Measurements from ENCODE around the gene DVL1.
"Not testable (repeated sequence)": the region's sequence is repeated elsewhere in the genome, so short reads cannot be mapped to it uniquely, and the experiment has no call there.

Gene DVL1

DNA sequence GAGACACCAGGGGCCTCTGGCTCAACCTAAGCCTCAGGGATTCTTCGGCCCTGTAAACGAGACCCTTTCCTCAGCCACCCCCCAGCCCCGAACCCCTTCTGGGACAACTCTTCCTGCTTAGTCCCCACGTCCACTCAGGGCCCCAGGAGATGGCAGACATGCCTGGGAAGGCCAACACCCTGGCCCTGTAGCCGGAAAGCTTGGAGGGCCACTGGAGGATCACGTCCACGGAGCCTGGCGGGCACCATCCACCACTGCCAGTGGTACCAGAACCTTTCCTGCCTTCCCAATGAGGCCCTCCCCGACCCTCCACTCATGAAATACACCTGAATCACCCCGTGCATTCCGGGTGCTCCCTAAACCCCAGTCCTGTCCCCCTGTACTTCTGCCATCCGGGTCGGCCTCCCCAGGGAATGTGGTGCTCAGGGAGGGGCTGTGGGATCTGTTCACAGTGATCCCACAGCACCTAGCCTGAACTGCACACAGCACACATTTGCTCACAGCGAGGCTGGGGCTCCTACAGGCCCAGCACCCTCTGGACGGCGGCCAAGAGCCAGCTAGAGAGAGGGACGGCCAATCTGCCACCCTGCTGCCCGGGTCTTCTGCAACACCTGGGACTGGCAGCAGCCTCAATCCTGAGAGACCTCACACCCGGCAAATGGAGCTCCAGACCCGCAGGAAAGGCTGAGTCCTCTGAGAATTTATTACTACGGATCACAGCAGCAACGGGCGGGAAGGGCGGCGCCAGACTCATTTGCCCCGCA lies 24.0 kb upstream of the DVL1 start:
- Histone ChIP-seq H3K9ac (ENCODE audit: low read length) (peak overlapping the region; percentile 99), H3K9me3 (ENCODE audit: control insufficient read depth, low read length) (no peaks in the 10 kb centered on the region), H3K27me3 (replicated peaks; ENCODE audit: control insufficient read depth, insufficient read depth, low read length) (no peaks in the 10 kb centered on the region), H3K4me1 (ENCODE audit: control insufficient read depth, insufficient read depth, low read length) (peaks cover 41% of the 10 kb centered on the region), H3K4me3 (ENCODE audit: low read length) (peak overlapping the region; percentile 91), H3K36me3 (ENCODE audit: control insufficient read depth, insufficient read depth, low read length, severe bottlenecking) (peaks cover 12% of the 10 kb centered on the region)
- no peak for DNase-seq (ENCODE audit: low read depth)

GRCh38 chr1:1371746-1372711 lies 22.8 kb upstream of the DVL1 start:
- H3K4me1 ChIP-seq (ENCODE audit: control insufficient read depth, insufficient read depth, low read length) = peaks cover 41% of the 10 kb centered on the region
- H3K9me3 ChIP-seq (ENCODE audit: control insufficient read depth, low read length) = no peaks in the 10 kb centered on the region
- H3K9ac ChIP-seq (ENCODE audit: low read length) = no peak overlapping the region
- no peaks in the 10 kb centered on the region for H3K27me3 ChIP-seq (replicated peaks; ENCODE audit: control insufficient read depth, insufficient read depth, low read length)
- H3K4me3 ChIP-seq (ENCODE audit: low read length) = no peak overlapping the region
- peaks cover 12% of the 10 kb centered on the region for H3K36me3 ChIP-seq (ENCODE audit: control insufficient read depth, insufficient read depth, low read length, severe bottlenecking)
- DNase-seq (ENCODE audit: low read depth) = peak; percentile 82

DNA sequence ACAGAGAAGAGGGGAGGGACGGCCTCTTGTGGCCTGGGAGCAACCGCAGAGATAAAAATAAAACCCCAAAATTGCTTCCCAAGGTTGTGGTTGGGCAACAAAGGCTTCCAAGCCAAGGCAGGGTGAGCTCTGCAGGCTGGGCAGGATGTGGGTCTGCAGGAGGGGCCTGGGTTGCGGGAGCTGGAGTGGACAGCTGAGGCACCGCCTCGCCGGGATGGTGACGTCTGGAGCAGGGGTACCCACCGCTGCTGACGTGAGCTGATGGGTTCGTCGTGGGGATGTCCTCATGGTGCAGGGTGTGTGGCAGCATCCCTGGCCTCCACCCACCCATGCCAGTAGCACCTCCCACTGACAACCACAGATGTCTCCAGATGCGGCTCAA lies 22.1 kb upstream of the DVL1 start:
- Histone ChIP-seq H3K9me3 (ENCODE audit: control insufficient read depth, low read length) (no peaks in the 10 kb centered on the region), H3K36me3 (ENCODE audit: control insufficient read depth, insufficient read depth, low read length, severe bottlenecking) (peaks cover 12% of the 10 kb centered on the region), H3K4me1 (ENCODE audit: control insufficient read depth, insufficient read depth, low read length) (peaks cover 38% of the 10 kb centered on the region), H3K27me3 (replicated peaks; ENCODE audit: control insufficient read depth, insufficient read depth, low read length) (no peaks in the 10 kb centered on the region), H3K9ac (ENCODE audit: low read length) (no peak overlapping the region), H3K4me3 (ENCODE audit: low read length) (no peak overlapping the region)
- no peak for DNase-seq (ENCODE audit: low read depth)

DNA sequence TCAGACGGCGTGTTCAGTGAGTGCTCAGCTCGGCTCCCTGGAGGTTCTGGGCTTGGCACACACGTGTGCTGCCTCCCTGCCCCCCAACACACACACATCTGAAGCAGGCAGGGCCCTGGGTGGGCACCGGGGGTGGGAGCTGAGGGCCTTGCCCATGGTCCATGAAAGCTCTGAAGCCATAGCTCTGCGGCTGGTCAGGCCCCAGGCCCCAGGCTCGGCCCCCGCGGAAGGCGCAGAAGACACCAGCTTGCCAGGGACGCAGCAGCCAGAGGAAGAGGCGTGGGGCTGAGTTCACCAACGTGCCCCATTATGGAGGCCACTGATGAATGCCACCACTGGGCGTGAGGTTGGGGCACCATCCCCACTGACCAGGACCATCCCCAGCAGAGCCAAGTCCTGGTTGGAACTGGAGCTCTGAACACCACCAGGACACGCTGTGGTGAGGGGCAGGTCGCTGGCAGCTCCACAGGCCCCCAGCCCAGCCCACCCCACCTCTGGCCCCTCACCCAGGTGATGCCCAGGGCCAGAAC lies 21.6 kb upstream of the DVL1 start:
- Histone ChIP-seq H3K9me3 (ENCODE audit: control insufficient read depth, low read length) (no peaks in the 10 kb centered on the region), H3K4me3 (ENCODE audit: low read length) (no peak overlapping the region)
- no peak for DNase-seq (ENCODE audit: low read depth)

GRCh38 chr1:1370094-1370493 lies 20.9 kb upstream of the DVL1 start:
- not testable (repeated sequence) for H3K9me3 ChIP-seq (ENCODE audit: control insufficient read depth, low read length); H3K27me3 ChIP-seq (replicated peaks; ENCODE audit: control insufficient read depth, insufficient read depth, low read length); H3K9ac ChIP-seq (ENCODE audit: low read length); H3K4me3 ChIP-seq (ENCODE audit: low read length); DNase-seq (ENCODE audit: low read depth)
- Histone ChIP-seq H3K4me1 (ENCODE audit: control insufficient read depth, insufficient read depth, low read length) (peaks cover 33% of the 10 kb centered on the region), H3K36me3 (ENCODE audit: control insufficient read depth, insufficient read depth, low read length, severe bottlenecking) (peaks cover 12% of the 10 kb centered on the region)

More for the DNA sequence above, 21.6 kb upstream of the DVL1 start:
- Histone ChIP-seq H3K27me3 (replicated peaks; ENCODE audit: control insufficient read depth, insufficient read depth, low read length) (no peaks in the 10 kb centered on the region), H3K36me3 (ENCODE audit: control insufficient read depth, insufficient read depth, low read length, severe bottlenecking) (peaks cover 12% of the 10 kb centered on the region), H3K4me1 (ENCODE audit: control insufficient read depth, insufficient read depth, low read length) (peaks cover 33% of the 10 kb centered on the region), H3K9ac (ENCODE audit: low read length) (peak overlapping the region; percentile 60)

DNA sequence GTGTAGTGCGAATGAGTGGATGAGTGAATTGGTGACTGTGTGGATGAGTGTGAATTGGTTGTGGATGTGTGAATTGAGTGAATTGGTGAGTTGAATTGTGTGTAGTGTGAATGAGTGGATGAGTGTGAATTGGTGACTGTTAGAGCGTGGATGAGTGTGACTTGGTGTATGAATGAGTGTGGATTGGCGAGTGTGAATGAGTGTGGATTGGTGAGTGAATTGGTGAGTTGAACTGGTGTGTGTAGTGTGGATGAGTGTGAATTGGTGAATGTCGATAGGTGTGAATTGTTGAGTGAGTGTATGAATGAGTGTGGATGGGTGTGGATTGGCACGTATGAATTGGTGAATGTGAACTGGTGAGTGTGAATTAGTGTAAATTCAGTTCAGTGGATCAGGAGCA lies 18.1 kb upstream of the DVL1 start:
- H3K9ac ChIP-seq (ENCODE audit: low read length) = no peak overlapping the region
- no peak overlapping the region for H3K4me3 ChIP-seq (ENCODE audit: low read length)
- DNase-seq (ENCODE audit: low read depth) = no peak
- H3K27me3 ChIP-seq (replicated peaks; ENCODE audit: control insufficient read depth, insufficient read depth, low read length) = no peaks in the 10 kb centered on the region
- H3K4me1 ChIP-seq (ENCODE audit: control insufficient read depth, insufficient read depth, low read length) = peaks cover 19% of the 10 kb centered on the region
- H3K36me3 ChIP-seq (ENCODE audit: control insufficient read depth, insufficient read depth, low read length, severe bottlenecking) = no peaks in the 10 kb centered on the region
- H3K9me3 ChIP-seq (ENCODE audit: control insufficient read depth, low read length) = no peaks in the 10 kb centered on the region

DNA sequence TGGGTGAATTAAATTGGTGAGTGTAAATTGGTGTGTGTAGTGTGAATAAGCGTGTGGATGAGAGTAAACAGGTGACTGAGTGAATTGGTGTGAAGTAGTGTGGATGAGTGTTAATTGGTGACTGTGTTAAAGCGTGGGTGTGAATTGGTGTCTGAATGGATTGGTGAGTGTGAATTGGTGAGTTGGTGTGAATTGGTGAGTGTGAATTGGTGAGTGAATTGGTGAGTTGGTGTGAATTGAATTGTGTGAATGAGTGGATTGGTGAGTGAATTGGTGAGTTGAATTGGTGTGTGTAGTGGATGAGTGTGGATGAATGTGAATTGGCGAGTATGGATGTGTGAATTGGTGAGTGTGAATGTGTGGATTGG lies 17.5 kb upstream of the DVL1 start:
- DNase-seq (ENCODE audit: low read depth) = no peak
- H3K9ac ChIP-seq (ENCODE audit: low read length) = no peak overlapping the region
- no peaks in the 10 kb centered on the region for H3K9me3 ChIP-seq (ENCODE audit: control insufficient read depth, low read length)
- no peaks in the 10 kb centered on the region for H3K27me3 ChIP-seq (replicated peaks; ENCODE audit: control insufficient read depth, insufficient read depth, low read length)
- no peaks in the 10 kb centered on the region for H3K36me3 ChIP-seq (ENCODE audit: control insufficient read depth, insufficient read depth, low read length, severe bottlenecking)
- no peak overlapping the region for H3K4me3 ChIP-seq (ENCODE audit: low read length)
- peaks cover 19% of the 10 kb centered on the region for H3K4me1 ChIP-seq (ENCODE audit: control insufficient read depth, insufficient read depth, low read length)

DNA sequence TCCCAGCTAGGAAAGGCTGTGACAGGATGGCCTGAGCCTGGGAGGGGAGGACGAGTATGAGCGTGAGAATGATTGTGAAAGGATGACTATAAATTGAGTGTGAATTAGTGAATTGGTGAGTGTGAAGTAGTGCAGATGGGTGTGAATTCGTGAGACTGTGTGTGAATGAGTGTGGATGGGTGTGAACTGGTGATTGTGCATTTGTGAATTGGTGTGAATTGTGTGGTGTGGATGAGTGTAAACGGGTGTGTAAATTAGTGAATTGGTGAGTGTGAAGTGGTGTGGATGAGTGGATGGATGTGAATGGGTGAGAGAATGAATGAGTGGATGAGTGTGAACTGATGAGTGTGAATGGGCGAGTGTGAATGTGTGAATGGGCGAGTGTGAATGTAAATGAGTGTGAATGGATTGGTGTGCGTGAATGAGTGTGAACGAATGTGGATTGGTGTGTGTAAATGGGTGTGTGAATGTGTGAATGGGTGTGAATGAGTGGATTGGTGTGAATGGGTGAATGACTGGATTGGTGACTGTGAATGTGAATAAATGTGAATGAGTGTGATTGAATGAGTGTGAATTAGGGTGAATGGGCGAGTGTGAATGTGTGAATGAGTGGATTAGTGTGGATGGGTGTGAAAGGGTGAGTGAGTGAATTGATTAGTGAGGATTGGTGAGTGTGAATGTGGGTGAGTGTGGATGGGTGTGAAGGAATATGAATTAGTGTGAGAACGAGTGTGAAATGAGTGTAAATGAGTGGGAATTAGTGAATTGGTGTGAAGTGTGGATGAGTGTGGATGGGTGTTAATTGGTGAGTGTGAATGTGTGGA lies 16.9 kb upstream of the DVL1 start:
- Histone ChIP-seq H3K9ac (ENCODE audit: low read length) (no peak overlapping the region), H3K36me3 (ENCODE audit: control insufficient read depth, insufficient read depth, low read length, severe bottlenecking) (no peaks in the 10 kb centered on the region), H3K4me3 (ENCODE audit: low read length) (no peak overlapping the region), H3K4me1 (ENCODE audit: control insufficient read depth, insufficient read depth, low read length) (peaks cover 19% of the 10 kb centered on the region), H3K27me3 (replicated peaks; ENCODE audit: control insufficient read depth, insufficient read depth, low read length) (no peaks in the 10 kb centered on the region), H3K9me3 (ENCODE audit: control insufficient read depth, low read length) (no peaks in the 10 kb centered on the region)
- DNase-seq (ENCODE audit: low read depth) = no peak

GRCh38 chr1:1364266-1364665 lies 15.0 kb upstream of the DVL1 start:
- Histone ChIP-seq H3K36me3 (ENCODE audit: control insufficient read depth, insufficient read depth, low read length, severe bottlenecking) (no peaks in the 10 kb centered on the region), H3K9me3 (ENCODE audit: control insufficient read depth, low read length) (no peaks in the 10 kb centered on the region), H3K4me3 (ENCODE audit: low read length) (no peak overlapping the region), H3K4me1 (ENCODE audit: control insufficient read depth, insufficient read depth, low read length) (peaks cover 28% of the 10 kb centered on the region), H3K9ac (ENCODE audit: low read length) (no peak overlapping the region), H3K27me3 (replicated peaks; ENCODE audit: control insufficient read depth, insufficient read depth, low read length) (no peaks in the 10 kb centered on the region)
- DNase-seq (ENCODE audit: low read depth) = no peak

DNA sequence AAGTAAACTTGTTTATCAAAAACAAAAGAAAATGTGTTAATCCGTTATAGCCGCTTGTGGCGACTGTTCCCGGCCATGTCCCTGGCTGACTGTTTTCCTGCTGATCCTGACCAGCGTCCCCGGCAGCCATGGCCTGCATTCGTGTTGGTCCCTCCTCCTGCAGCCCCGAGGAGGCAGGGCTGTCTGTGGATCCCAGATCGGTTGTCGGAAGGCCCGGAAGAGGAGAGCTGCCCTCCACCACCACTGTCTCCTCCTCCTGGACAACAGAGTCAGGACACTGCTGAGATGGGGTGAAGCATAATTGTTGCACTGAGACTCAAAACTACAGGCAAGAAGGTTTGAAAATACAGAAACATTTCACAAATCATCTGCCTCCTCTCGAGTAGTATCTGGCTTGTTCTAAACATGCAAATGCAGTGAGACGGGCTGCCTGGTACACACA lies 12.8 kb upstream of the DVL1 start:
- peak; percentile 92 for DNase-seq (ENCODE audit: low read depth)
- no peaks in the 10 kb centered on the region for H3K9me3 ChIP-seq (ENCODE audit: control insufficient read depth, low read length)
- H3K27me3 ChIP-seq (replicated peaks; ENCODE audit: control insufficient read depth, insufficient read depth, low read length) = no peaks in the 10 kb centered on the region
- peak overlapping the region; percentile 68 for H3K4me3 ChIP-seq (ENCODE audit: low read length)
- H3K4me1 ChIP-seq (ENCODE audit: control insufficient read depth, insufficient read depth, low read length) = peaks cover 35% of the 10 kb centered on the region
- H3K9ac ChIP-seq (ENCODE audit: low read length) = peak overlapping the region; percentile 89
- H3K36me3 ChIP-seq (ENCODE audit: control insufficient read depth, insufficient read depth, low read length, severe bottlenecking) = no peaks in the 10 kb centered on the region
